Measurements from ENCODE around the gene G3BP2. TPM values are rescaled to one million over a fixed set of nuclear protein-coding genes. Genes with fewer than 3 reads are reported as not detected.

Gene G3BP2
- total RNA-seq, 1 experiment from 2014 or later: 146 TPM

DNA sequence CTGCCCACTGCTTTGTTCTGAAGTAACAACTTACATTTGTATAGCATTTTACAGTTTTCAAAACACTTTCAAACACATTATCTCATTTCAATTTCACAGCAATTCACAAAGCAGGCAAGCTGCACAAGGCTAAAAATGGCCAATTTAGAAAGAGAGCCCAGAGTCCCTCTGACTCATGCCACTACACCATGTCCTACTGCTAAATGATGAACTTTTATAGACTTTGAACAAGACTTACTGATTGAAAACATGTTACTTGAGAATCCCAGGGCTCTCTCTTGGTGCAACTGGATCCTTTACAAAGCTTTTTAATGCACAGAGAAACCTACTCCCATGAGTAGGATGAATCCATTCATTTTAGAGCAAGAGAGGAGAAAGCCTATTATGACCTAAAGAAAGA, 5.8 kb upstream of the G3BP2 start:
- ATAC-seq (no peak), DNase-seq (ENCODE audit: low read depth, low spot score) (no peak)
- in situ Hi-C loops (cut with HindIII; ENCODE audit: low pct_unique_long_range_greater_than_20kb, low sequenced_read_pairs) (no loop called here), intact Hi-C loops (cut with micrococcal nuclease; ENCODE audit: unreplicated experiment) (no loop called here)
- BruUV-seq (replicated peaks): no TSS peak
- H3K9me3 ChIP-seq (ENCODE audit: control insufficient read depth, insufficient read depth, low read depth, low read length): no peaks in the 10 kb centered on the region
- no peak overlapping the region for H3K4me3 ChIP-seq (ENCODE audit: low read depth in 2 of 2, low read length in 2 of 2)
- CTCF ChIA-PET: no interaction called here
- no peak overlapping the region for H3K27ac ChIP-seq (ENCODE audit: low read length)
- H3K27me3 ChIP-seq (ENCODE audit: control insufficient read depth, insufficient read depth, low read length): no peaks in the 10 kb centered on the region
- POLR2A ChIA-PET: no interaction called here
- peaks cover 5% of the 10 kb centered on the region; the same call in 1 of the 2 replicates for H3K4me1 ChIP-seq (ENCODE audit: control insufficient read depth, insufficient read depth, low read length)
- H3K36me3 ChIP-seq (ENCODE audit: control insufficient read depth, insufficient read depth, low read length): no peaks in the 10 kb centered on the region
- TF ChIP-seq, protein P1, sequence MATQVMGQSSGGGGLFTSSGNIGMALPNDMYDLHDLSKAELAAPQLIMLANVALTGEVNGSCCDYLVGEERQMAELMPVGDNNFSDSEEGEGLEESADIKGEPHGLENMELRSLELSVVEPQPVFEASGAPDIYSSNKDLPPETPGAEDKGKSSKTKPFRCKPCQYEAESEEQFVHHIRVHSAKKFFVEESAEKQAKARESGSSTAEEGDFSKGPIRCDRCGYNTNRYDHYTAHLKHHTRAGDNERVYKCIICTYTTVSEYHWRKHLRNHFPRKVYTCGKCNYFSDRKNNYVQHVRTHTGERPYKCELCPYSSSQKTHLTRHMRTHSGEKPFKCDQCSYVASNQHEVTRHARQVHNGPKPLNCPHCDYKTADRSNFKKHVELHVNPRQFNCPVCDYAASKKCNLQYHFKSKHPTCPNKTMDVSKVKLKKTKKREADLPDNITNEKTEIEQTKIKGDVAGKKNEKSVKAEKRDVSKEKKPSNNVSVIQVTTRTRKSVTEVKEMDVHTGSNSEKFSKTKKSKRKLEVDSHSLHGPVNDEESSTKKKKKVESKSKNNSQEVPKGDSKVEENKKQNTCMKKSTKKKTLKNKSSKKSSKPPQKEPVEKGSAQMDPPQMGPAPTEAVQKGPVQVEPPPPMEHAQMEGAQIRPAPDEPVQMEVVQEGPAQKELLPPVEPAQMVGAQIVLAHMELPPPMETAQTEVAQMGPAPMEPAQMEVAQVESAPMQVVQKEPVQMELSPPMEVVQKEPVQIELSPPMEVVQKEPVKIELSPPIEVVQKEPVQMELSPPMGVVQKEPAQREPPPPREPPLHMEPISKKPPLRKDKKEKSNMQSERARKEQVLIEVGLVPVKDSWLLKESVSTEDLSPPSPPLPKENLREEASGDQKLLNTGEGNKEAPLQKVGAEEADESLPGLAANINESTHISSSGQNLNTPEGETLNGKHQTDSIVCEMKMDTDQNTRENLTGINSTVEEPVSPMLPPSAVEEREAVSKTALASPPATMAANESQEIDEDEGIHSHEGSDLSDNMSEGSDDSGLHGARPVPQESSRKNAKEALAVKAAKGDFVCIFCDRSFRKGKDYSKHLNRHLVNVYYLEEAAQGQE (IDR thresholded peaks at IDR 0.05; ENCODE audit: insufficient read depth in 1 of 2, low read depth in 2 of 2, low read length in 1 of 2): no peak
- TF ChIP-seq TCF7L2 (IDR thresholded peaks at IDR 0.05; ENCODE audit: low read depth, low read length): no peak
- no peak for TF ChIP-seq CTCF (IDR thresholded peaks at IDR 0.05)
- TF ChIP-seq POLR2AphosphoS5 (IDR thresholded peaks at IDR 0.05; ENCODE audit: low read depth, low read length): no peak
- no peak for TF ChIP-seq SIN3A (IDR thresholded peaks at IDR 0.05; ENCODE audit: borderline replicate concordance, insufficient read depth, low read depth, low read length)

DNA sequence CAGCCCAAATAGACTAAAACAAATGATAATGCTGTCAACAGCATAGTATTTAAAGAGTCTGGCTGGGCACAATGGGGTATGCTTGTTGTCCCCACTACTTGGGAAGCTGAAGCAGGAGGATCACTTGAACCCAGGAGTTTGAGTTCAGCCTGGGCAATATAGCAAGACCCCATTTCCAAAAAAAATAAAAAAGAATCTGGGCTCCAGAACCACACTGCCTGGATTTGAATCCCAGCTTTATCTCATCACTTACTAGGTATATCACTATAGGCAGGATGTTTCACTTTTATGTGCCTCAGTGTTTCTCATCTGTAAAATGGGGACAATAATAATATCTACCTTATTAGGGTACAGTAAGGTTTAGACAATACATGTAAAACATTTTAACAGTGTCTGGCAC, 5.3 kb upstream of the G3BP2 start:
- no peak overlapping the region for H3K4me3 ChIP-seq (ENCODE audit: low read depth in 2 of 2, low read length in 2 of 2)

More for the DNA sequence above, 5.3 kb upstream of the G3BP2 start:
- Histone ChIP-seq H3K4me1 (ENCODE audit: control insufficient read depth, insufficient read depth, low read length) (peaks cover 7% of the 10 kb centered on the region; the same call in 1 of the 2 replicates), H3K27me3 (ENCODE audit: control insufficient read depth, insufficient read depth, low read length) (no peaks in the 10 kb centered on the region), H3K27ac (ENCODE audit: low read length) (no peak overlapping the region), H3K36me3 (ENCODE audit: control insufficient read depth, insufficient read depth, low read length) (no peaks in the 10 kb centered on the region), H3K9me3 (ENCODE audit: control insufficient read depth, insufficient read depth, low read depth, low read length) (no peaks in the 10 kb centered on the region)
- ATAC-seq (no peak), DNase-seq (ENCODE audit: low read depth, low spot score) (no peak)
- ChIA-PET CTCF (no interaction called here), POLR2A (no interaction called here)
- intact Hi-C loops (cut with micrococcal nuclease; ENCODE audit: unreplicated experiment) (no loop called here), in situ Hi-C loops (cut with HindIII; ENCODE audit: low pct_unique_long_range_greater_than_20kb, low sequenced_read_pairs) (no loop called here)
- no peak for TF ChIP-seq POLR2AphosphoS5 (IDR thresholded peaks at IDR 0.05; ENCODE audit: low read depth, low read length)
- TF ChIP-seq, protein P1 (IDR thresholded peaks at IDR 0.05; ENCODE audit: insufficient read depth in 1 of 2, low read depth in 2 of 2, low read length in 1 of 2): no peak
- no peak for TF ChIP-seq CTCF (IDR thresholded peaks at IDR 0.05)
- TF ChIP-seq SIN3A (IDR thresholded peaks at IDR 0.05; ENCODE audit: borderline replicate concordance, insufficient read depth, low read depth, low read length): no peak
- TF ChIP-seq TCF7L2 (IDR thresholded peaks at IDR 0.05; ENCODE audit: low read depth, low read length): no peak
- no TSS peak for BruUV-seq (replicated peaks)

Measured in Panc1 (cell line).